HG03103 (cell line): Measurements from ENCODE around the gene HES6.

Experiments
- ATAC-seq: cut with Tn5 transposase; IDR thresholded peaks from one replicate; pipeline ENCODE4 v1.9.1; 2021; ENCODE audit warnings: low read depth; ENCODE audit not compliant: unreplicated experiment

The HES6 gene

DNA sequence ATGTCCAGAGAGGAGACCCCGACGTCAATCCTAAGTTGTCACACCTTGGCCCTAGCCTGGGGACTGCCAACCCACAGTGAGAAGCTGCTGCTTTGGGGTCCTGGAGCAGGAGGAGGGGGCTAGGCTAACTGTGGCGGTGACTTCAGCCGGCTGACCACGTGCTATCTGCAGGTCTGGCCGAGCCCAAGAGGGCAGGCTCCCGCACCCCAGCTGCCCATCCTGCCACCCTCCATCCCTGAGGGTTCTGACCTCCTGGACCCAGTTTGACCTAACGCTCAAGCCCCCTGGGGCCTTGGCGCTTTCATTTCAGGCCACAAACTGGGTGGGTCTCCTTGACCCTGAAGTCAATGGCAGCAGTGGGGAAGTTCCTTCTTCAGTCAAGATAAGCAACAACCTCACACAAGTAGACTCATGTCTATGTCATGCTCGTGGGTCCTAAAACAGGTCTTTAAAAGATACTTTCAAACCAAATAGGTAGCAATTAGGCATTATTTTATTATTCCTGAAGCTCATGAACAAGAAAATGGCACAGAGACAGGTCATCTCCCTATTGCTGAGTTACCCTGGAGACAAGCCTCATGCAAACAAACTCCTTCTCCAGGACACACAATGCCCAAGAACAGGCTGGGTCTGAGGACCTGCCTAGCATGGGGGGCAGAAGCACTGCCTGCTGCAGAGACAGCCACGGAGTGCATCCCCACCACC, 2.3 kb downstream of the HES6 start:
- ATAC-seq: no peak

- no peak for ATAC-seq
Measured at GRCh38 chr2:238236571-238236970, 3.3 kb downstream of the HES6 start.

DNA sequence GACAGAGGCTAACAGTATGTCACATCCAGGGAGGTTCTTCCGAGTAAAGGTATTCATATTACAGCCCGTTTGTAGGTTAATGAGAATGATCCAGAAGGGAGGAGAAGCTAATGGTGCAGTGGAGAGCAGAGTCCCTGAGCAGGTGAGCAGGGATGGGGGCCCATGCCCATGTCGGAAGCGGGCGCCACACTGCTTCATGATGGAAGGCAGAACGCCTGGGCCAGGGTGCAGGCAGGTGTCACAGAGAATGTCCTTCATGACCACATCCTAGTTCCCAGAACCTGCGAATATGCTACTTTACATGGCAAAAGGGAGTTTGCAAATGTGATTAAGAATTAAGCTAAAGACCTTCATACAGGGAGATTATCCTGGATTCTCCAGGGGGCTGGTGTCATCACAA, 4.0 kb downstream of the HES6 start:
- ATAC-seq: no peak

- ATAC-seq: no peak
Measured at GRCh38 chr2:238235331-238235732, 4.5 kb downstream of the HES6 start.

GRCh38 chr2:238233625-238234024, 6.2 kb downstream of the HES6 start:
- ATAC-seq: no peak

DNA sequence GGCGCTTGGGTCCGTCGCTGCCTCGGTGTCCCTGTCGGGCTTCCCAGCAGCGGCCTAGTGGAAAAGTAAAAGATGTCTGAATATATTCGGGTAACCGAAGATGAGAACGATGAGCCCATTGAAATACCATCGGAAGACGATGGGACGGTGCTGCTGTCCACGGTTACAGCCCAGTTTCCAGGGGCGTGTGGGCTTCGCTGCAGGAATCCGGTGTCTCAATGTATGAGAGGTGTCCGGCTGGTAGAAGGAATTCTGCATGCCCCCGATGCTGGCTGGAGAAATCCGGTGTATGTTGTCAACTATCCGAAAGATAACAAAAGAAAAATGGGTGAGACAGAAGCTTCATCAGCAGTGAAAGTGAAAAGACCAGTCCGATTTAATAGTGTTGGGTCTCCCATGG, 8.0 kb downstream of the HES6 start:
- ATAC-seq: no peak

DNA sequence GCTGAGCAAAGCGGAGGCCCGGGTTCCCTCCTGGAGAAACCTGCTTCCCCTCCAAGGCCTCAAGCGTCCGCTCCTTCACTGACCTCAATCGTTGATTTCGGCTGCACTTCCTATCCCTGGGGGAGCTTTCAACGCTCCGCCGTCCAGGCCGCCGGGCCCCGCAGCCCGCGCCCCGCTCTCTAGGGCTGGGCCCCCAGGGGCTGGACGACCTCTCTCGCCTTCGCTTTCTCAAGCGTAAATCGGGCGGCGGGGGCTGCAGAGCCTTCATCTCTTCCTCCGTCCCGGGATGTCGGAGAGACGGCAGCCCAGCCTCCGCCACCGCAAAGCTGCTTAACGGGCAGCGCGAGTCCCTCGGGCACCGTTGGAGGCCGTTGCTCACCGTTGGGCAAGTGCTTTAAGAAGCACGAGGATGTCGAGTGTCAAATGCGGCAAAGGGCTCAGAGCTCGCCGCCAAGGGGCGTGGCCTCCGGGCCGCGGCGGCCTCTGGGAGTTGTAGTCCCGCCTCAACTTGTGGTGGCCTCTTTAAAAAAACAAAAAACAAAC, 8.5 kb downstream of the HES6 start:
- ATAC-seq: no peak

DNA sequence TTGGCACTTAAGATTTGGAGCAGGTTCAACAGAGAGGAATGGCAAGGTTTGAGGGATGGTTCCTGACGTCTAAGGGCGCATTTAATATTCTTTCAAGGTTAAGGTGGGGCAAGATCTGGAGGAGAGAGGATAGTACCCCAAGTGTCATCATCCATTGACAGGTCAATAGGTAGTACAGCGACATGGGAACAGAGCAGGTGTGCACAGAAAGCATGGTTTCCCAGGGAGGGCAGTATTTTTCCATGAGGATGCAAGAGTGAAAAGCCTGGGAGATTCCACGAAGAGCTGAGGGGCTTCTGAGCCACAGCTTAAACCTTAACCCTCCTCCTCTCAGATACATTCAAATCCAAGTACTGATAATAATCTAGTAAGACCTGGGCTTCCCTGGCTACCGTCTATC, 9.1 kb downstream of the HES6 start:
- no peak for ATAC-seq

DNA sequence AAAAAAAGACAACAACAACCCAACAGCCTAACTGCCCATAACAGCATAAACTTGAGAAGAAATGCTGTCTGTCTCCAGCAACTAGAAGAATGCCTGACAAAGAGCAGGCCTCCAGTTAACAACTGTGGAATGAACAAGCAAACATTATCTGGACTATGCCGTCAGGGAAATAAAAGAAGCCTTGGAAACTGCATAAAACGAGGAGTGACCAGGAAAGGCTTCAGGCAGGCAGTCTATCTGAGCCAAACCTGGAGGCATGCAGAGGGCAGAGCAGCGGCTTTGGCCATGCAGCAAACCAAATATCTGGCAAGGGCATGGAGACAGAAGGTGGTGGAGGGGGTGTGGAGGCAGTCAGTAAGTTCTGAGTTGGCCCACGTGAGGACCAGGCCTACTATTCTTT, 11.1 kb downstream of the HES6 start:
- no peak for ATAC-seq

DNA sequence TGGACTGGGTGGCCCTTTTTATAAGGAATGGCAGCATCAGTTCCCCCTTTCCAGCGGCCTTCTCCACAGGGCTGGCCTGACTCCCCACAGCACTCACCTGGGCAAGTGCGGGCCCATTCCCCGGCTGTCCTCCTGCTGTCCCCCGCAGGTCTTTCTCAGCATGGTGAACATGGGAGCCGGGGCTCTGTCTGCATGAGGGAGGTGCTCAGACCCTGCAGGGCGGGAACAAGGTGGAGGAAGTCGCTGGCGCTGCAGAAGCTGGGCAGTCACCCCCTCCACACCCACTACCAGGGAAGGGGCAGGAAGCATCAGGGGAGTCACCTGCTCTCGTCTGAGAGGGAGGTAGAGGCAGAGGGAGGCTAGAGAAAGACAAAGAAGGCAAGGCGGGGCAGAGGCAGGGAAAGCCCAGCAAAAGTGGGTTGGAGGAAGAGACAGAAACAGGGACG, 12.2 kb downstream of the HES6 start:
- ATAC-seq: no peak

DNA sequence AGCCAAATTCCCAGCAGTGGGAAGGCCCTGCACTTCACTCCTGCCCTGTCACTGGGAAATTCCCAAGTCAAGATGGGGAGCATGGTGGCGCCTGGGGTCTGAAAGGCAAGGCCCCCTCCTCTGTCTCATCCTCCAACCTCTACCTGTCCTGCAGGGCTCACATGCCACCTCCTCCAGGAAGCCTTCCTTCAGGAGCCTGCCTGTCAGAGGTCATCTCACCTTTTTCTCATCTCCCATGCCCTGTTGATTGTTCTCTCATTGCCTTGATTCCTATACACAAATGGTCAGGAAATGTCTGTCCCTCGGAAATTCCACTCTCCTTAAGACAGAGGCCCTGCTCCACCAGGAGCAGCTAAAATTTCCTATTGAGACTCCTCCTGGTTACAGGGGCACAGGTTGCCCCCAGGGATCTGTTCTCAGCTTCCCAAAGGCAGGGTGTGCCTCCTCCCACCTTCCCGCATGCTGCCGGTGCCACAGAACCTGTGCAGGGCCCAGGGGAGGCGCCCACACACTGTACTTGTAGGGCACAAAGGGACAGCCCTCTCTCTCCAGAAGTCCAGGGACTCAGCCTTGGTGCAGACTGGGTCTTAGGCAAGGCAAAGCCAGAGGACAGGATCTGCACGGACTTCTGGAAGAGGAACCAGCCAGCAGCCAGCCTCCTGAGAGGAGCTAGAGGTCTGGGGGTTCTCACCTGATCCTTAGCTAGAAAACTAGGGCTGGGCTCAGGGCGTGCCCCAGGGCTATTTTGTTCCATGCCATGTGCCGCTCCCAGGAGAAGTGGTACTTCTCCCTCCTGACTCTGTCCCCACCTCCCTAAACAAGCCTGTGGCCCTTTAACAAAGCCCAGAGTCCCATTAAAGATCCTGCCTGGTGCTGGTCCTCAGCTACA, 12.9 kb downstream of the HES6 start:
- no peak for ATAC-seq

- ATAC-seq: no peak
Measured at GRCh38 chr2:238225911-238226697, 13.7 kb downstream of the HES6 start.

- no peak for ATAC-seq
Measured at GRCh38 chr2:238225121-238225520, 14.7 kb downstream of the HES6 start.

DNA sequence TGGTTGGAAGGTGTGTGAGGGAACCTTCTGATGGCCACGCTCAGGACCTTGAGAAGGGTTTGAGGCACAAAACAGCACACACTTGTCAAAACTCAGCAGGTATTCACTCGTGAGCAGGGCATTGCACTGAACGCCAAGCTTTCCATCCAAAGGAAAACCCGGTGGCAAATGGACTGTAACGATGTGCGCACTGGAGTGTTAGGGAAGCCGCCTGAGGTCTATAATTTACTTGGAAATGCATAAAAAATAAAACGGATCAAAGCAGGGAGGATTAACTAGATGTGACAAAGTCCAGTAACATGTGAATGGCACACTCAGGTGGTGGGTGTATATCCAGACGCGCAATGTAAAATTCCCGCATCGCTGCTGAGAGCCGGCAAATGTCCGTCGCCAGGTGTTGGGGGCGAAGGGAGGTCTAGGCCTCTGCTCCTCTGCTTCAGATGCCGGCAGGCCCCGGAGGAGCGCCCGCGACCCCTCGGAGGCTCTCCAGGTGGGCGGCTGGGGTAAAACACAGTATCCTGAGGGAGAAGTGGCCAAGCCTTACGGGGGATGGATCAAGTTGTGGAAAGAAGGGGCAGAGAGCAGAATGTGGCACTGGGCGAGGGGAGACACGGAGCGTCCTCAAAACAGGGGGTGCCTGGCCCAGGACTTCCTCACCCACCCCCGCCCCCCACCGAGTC, 15.3 kb downstream of the HES6 start:
- no peak for ATAC-seq

GRCh38 chr2:238220892-238221521, 18.8 kb downstream of the HES6 start:
- no peak for ATAC-seq

- no peak for ATAC-seq
Measured at GRCh38 chr2:238220274-238220891, 19.5 kb downstream of the HES6 start.

DNA sequence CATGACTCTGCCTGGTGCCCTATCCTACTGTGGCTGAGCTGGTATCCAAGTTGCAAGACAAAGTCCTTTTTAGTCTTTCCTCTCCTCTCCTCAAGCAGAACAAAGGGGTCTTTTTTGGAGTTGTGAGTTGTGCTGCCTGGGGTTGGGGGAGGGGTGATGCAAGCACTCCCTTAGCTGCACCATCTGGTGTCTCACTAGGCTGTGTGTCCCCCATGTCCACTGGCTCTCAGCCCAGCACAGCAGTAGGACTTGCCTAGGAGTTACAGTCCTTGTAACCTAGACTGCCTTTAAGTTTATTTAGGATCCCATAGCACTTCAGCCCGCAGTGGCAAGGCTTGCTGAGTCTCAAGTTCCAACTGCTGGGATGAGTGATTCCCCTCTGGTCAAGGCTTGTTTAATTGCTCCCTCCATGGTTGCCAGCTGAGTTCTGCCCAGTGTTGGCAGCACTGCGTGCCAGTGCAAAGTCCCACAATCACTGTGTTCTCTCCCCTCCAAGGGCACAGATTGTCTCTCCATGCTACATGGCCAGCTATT, 23.1 kb downstream of the HES6 start:
- no peak for ATAC-seq

GRCh38 chr2:238207006-238207405, 32.8 kb downstream of the HES6 start:
- no peak for ATAC-seq
